Naive thymus-derived CD8-positive, alpha-beta T cell (primary cell): ENCODE measurements around the gene PRKAA2. TPM values are rescaled to one million over a fixed set of nuclear protein-coding genes. Genes with fewer than 3 reads are reported as not detected.

ENCODE experiments used
- ATAC-seq, 2 donors: fragments of 150-1000 bp; cut with Tn5 transposase in 1 of 2; sonication (Bioruptor Pico), chemical (Tn5 transposase) in 1 of 2; 1 replicate in 1 of 2; 2 replicates in 1 of 2; pipeline ENCODE4 v1.10.0; 2021; ENCODE audit warnings: mild to moderate bottlenecking in 2 of 2, moderate library complexity in 2 of 2
- POLR2A ChIA-PET: fragments of 350-600 bp; sonication (Branson Sonifier 250); formaldehyde crosslinking; loops from one replicate; lab custom pipeline; 2021; ENCODE audit warnings: antibody characterized with exemption; lab: Charles Lee
- DNase-seq, 10 donors: peaks; one replicate each; pipeline versions ENCODE4 v3.0.0 to v3.0.0-alpha.2; 2020 to 2022
- H3K27ac Mint-ChIP-seq, 10 donors: one replicate each; pipeline ENCODE4 v1.8.0; 2020 to 2022; ENCODE audit warnings: mild to moderate bottlenecking in 10 of 10, mixed read lengths in 10 of 10, moderate library complexity in 4 of 10, inconsistent platforms in 1 of 10
- H3K27me3 Mint-ChIP-seq, 5 donors: one replicate each; pipeline ENCODE4 v1.8.0; 2021 to 2022; ENCODE audit warnings: mixed read lengths in 5 of 5
- H3K36me3 Mint-ChIP-seq, 3 donors: one replicate each; pipeline ENCODE4 v1.8.0; 2020 to 2022; ENCODE audit warnings: mixed read lengths in 3 of 3, mild to moderate bottlenecking in 2 of 3, inconsistent platforms in 1 of 3
- H3K4me1 Mint-ChIP-seq, 4 donors: one replicate each; pipeline ENCODE4 v1.8.0; 2021 to 2022; ENCODE audit warnings: mixed read lengths in 4 of 4
- H3K4me3 Mint-ChIP-seq, 10 donors: one replicate each; pipeline ENCODE4 v1.8.0; 2020 to 2022; ENCODE audit warnings: mild to moderate bottlenecking in 10 of 10, mixed read lengths in 10 of 10, moderate library complexity in 6 of 10, inconsistent platforms in 1 of 10
- H3K9me3 Mint-ChIP-seq, 9 donors: one replicate each; pipeline ENCODE4 v1.8.0; 2020 to 2022; ENCODE audit warnings: mixed read lengths in 9 of 9, mild to moderate bottlenecking in 3 of 9, inconsistent platforms in 1 of 9, moderate library complexity in 1 of 9
- polyA plus RNA-seq, 3 donors: library from polyadenylated mRNA; unstranded; fragments of 300-500 nt; fragmentation: Illumina TruSeq; gene quantifications; one replicate each; pipeline ENCODE4 v1.2.3, GENCODE V29; 2021
- total RNA-seq, 8 experiments: library from RNA in 2 of 8; stranded (reverse) in 2 of 8; gene quantifications; one replicate each; pipeline ENCODE4 v1.2.3 and lab custom pipeline; 2021 to 2026

Gene PRKAA2
- total and polyA plus RNA-seq, 5 experiments from 2014 or later = not detected

DNA sequence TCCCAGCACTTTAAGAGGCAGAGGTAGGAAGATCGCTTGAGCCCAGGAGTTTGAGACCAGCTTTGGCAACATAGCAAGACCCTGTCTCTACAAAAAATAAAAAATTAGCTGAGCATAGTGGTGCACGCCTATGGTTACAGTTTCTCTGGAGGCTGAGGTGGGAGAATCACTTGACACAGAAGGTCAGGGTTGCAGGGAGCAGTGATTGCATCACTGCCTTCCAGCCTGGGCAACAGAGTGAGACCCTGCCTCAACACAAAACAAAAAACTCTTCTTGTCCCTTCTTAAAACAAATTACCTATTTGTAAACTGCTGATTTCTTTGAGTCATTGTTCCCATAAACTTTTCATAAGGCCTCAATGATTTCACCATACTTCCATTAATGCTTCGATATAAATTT, 18.7 kb downstream of the PRKAA2 start:
- ATAC-seq (no peak), DNase-seq (no peak)
- Mint-ChIP-seq H3K27me3 (peaks cover 5 to 14% (median 11%) of the 10 kb centered on the region in 5 donors), H3K4me3 (no peak overlapping the region), H3K9me3 (peaks cover 0 to 4% (median 0%) of the 10 kb centered on the region in 9 donors), H3K4me1 (no peaks in the 10 kb centered on the region), H3K36me3 (no peaks in the 10 kb centered on the region), H3K27ac (no peak overlapping the region)
- POLR2A ChIA-PET = no interaction called here

DNA sequence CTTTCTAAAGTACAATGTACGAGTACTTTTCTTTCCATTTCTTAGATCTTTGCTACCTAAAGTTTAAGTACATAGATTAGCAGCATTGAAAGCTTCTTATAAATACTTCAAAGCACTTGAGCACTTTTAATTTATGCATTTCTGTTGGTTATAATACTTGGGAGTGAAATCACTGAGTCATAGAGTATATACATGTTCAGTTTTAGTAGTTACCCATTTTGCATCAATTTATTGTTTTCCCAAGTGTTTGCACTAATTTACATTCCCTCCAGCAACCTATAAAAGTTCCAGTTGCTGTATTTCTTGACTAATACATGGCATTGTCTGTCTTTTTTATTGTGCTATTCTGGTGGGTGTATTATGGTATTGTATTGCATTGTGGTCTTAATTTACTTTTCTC, 20.3 kb downstream of the PRKAA2 start:
- H3K36me3 Mint-ChIP-seq = no peaks in the 10 kb centered on the region
- no peak overlapping the region for H3K4me3 Mint-ChIP-seq
- no peak for ATAC-seq
- H3K9me3 Mint-ChIP-seq = peaks cover 0 to under 1% (median 0%) of the 10 kb centered on the region in 9 donors
- DNase-seq = no peak
- H3K4me1 Mint-ChIP-seq = no peaks in the 10 kb centered on the region
- H3K27me3 Mint-ChIP-seq = peaks cover 5 to 23% (median 11%) of the 10 kb centered on the region in 5 donors
- POLR2A ChIA-PET = no interaction called here
- no peak overlapping the region for H3K27ac Mint-ChIP-seq

DNA sequence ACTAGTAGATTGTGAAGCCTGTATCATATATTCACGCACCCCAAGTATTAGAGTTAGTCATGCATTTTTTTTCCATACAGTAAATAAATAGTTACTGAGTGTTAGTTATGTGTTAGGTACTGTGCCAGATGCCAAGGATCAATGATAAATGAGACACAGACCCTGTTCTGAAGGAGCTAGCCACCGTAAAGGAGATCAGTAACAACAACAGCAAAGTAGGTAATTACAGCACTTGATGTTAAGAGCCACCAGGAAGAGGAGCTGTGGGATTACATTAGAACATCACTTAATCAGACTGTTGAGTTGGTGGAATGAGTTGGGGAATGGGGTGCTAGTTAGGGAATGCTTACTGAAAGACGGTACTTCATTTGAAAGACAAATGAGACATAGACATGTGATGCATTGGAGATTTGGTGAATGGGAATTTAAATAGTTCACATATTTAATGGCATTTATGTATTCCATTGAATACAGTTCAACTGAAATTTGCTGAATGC, 21.0 kb downstream of the PRKAA2 start:
- POLR2A ChIA-PET = no interaction called here
- Mint-ChIP-seq H3K27ac (no peak overlapping the region), H3K27me3 (peaks cover 5 to 30% (median 9%) of the 10 kb centered on the region in 5 donors), H3K4me3 (no peak overlapping the region), H3K36me3 (no peaks in the 10 kb centered on the region), H3K9me3 (no peaks in the 10 kb centered on the region), H3K4me1 (no peaks in the 10 kb centered on the region)
- ATAC-seq (no peak), DNase-seq (no peak)

DNA sequence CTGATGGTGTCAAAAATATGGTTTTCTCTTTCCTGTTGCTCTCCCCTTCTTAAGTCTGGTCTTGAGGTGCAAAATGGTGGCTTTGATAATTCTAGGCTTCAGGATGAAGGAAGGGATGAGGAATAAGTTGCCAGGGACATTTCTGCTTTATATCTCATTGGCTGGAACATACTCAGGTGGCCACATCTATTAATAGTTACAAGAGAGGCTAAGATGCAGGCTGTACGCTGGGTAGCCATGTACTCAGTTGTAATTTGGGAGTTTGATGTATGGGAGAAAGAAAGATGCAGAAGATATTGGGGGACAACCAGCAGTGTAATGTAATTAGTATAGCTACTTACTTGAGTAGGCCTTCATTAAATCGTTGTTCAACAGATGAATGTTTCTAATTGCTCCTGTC, 25.2 kb downstream of the PRKAA2 start:
- H3K4me1 Mint-ChIP-seq = no peaks in the 10 kb centered on the region
- no peak overlapping the region for H3K4me3 Mint-ChIP-seq
- no peaks in the 10 kb centered on the region for H3K9me3 Mint-ChIP-seq
- H3K36me3 Mint-ChIP-seq = no peaks in the 10 kb centered on the region
- H3K27me3 Mint-ChIP-seq = peaks cover 9 to 44% (median 18%) of the 10 kb centered on the region in 5 donors
- POLR2A ChIA-PET = no interaction called here
- ATAC-seq (no peak), DNase-seq (no peak)
- no peak overlapping the region for H3K27ac Mint-ChIP-seq

DNA sequence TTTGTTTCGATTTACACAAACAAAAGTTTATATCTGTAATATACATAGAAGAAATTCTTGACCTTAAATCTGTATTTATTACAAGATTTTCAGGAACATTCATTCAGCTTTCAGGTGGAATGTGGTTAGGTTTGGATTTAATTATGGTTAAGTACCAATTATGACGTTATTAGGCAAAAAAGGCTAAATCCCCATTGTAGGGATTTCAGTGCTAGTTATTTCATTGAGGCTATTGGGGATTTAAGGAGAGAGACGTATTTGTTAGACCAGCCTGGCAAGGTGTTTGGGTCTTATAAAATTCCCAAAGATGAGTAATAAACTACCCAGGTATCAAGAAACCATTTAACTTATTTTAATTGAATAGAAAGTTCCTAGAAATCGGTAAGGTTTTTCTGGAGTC, 26.0 kb downstream of the PRKAA2 start:
- POLR2A ChIA-PET = no interaction called here
- Mint-ChIP-seq H3K36me3 (no peaks in the 10 kb centered on the region), H3K4me3 (no peak overlapping the region), H3K9me3 (no peaks in the 10 kb centered on the region), H3K4me1 (no peaks in the 10 kb centered on the region), H3K27me3 (peaks cover 9 to 36% (median 15%) of the 10 kb centered on the region in 5 donors), H3K27ac (no peak overlapping the region)
- ATAC-seq (no peak), DNase-seq (no peak)

DNA sequence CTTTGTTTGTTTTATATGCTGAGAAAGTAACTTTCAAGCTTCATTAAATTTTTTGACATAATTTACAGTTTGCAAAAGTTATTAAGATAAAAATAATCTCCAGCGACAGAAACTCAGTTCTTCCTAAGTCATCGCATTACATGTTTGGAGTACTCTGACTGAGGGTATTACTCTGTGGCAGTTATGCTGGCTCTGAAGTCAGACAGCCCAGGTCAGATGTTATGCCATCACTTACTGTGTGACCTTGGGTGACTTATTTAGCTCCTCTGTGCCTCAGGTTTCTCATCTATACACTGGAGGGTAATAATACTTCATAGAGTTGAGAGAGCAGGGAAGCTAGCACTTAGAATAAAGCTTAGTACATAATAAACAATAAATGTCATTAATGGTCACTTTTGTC, 26.4 kb downstream of the PRKAA2 start:
- Mint-ChIP-seq H3K9me3 (no peaks in the 10 kb centered on the region), H3K4me1 (no peaks in the 10 kb centered on the region), H3K27ac (no peak overlapping the region), H3K36me3 (no peaks in the 10 kb centered on the region), H3K27me3 (peaks cover 6 to 32% (median 11%) of the 10 kb centered on the region in 5 donors), H3K4me3 (no peak overlapping the region)
- DNase-seq (no peak), ATAC-seq (no peak)
- POLR2A ChIA-PET = no interaction called here

DNA sequence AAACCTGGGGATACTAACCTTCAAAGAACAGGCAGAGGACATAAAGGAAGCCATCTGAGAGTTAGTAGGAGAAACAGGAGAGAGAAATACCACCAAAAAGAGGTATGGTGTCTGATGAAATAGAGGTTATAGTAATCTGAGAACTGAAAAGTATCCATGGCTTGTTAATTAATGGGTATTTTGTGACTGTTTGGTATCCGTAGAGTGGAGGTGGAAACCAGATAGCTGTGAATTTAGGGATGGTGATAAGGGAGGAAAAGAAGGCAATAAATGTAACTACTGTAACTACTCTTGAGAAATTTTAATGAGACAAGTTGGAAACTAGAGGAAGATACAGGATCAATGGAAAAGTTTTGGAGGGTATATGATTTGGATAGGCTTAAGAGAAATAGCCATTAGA, 27.5 kb downstream of the PRKAA2 start:
- Mint-ChIP-seq H3K27me3 (peaks cover 6 to 32% (median 11%) of the 10 kb centered on the region in 5 donors), H3K4me1 (no peaks in the 10 kb centered on the region), H3K9me3 (no peaks in the 10 kb centered on the region), H3K4me3 (no peak overlapping the region), H3K27ac (no peak overlapping the region), H3K36me3 (no peaks in the 10 kb centered on the region)
- no peak for ATAC-seq
- POLR2A ChIA-PET = no interaction called here
- DNase-seq = no peak

DNA sequence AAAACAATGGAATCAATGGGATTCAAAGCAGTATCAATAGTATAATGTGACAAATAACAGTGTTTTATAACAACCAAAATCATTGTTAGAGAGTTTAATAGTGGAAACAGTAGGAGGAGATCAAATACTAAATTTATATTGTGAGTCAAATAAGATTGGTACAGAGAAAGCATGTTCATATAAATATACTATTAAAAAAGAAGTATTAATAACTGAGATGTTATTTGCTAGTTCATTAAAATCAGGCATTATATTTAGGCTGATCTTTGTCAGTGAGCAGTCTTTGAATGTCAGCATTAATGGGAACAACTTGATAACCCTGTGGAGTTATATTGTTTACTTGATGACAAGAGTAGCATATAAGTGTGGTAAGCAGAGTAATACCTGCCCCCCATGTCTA, 30.6 kb downstream of the PRKAA2 start:
- Mint-ChIP-seq H3K27me3 (peaks cover 5 to 20% (median 11%) of the 10 kb centered on the region in 5 donors), H3K27ac (no peak overlapping the region), H3K4me1 (no peaks in the 10 kb centered on the region), H3K36me3 (no peaks in the 10 kb centered on the region), H3K9me3 (peaks cover 0 to 4% (median 0%) of the 10 kb centered on the region in 9 donors), H3K4me3 (no peak overlapping the region)
- ATAC-seq (no peak), DNase-seq (no peak)
- POLR2A ChIA-PET = no interaction called here

DNA sequence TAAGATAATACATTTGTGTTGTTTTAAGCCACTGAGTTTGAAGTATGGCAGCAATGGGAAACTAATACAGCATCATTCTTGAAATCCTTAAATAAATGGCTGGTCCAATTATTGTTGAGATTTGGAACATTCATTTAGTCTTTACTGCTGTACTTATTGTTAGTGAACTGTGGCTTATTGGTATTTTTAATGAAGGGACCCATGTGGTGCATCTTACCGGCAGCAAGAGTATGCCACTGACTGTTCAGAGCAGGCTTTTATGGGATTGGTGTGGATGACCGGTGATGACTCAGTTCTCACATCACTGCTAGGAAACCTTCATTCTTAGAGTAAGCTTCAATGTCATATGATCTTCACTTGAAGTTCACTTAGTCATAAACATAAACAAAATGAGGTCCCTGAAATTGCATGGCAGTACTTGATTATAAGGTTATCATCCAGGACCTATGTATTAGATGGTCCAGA, 31.5 kb downstream of the PRKAA2 start:
- Mint-ChIP-seq H3K4me1 (no peaks in the 10 kb centered on the region), H3K27ac (no peak overlapping the region), H3K27me3 (peaks cover 5 to 12% (median 11%) of the 10 kb centered on the region in 5 donors), H3K9me3 (peaks cover 0 to 4% (median 0%) of the 10 kb centered on the region in 9 donors), H3K36me3 (no peaks in the 10 kb centered on the region), H3K4me3 (no peak overlapping the region)
- ATAC-seq (no peak), DNase-seq (no peak)
- POLR2A ChIA-PET = no interaction called here

DNA sequence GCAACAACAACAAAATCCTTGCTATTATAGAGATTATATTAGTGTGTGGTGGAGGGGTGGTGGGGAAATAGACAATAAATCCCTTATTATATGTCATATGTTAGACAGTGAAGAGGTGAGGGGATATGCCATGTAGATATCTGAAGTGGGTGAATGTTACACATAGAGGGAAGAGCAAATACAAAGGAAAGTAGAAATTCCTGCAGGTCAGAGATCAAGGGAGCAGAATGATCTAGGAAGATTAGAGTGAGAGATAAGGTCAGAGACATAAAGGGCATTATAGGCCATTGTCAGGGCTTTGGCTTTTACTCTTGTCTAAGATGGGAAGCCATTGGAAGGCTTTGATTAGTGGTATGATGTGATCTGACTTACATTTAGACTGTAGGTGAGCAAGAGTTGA, 38.5 kb downstream of the PRKAA2 start:
- DNase-seq (no peak), ATAC-seq (no peak)
- Mint-ChIP-seq H3K9me3 (peaks cover 0 to 8% (median 0%) of the 10 kb centered on the region in 9 donors), H3K27ac (no peak overlapping the region), H3K36me3 (no peaks in the 10 kb centered on the region), H3K4me1 (no peaks in the 10 kb centered on the region), H3K27me3 (peaks cover 0 to 3% (median 0%) of the 10 kb centered on the region in 5 donors), H3K4me3 (no peak overlapping the region)
- POLR2A ChIA-PET = no interaction called here

DNA sequence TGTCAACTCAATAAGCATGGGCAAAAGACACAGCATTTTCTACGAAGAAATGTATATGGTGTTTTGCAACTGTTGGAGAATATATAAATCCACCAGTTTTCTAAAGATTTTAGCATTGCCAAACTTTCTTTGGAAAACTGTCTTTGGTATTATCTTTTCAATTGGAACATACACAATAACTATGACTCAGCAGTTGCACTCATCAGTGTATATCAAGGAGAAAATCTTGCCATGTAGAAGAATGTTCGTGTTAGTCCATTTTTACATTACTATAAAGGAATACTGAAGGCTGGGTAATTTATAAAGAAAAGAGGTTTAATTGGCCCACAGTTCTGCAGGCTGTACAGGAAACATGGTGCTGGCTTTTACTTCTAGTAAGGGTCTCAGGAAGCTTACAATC, 41.1 kb downstream of the PRKAA2 start:
- H3K9me3 Mint-ChIP-seq = peaks cover 0 to 4% (median 0%) of the 10 kb centered on the region in 9 donors
- no peaks in the 10 kb centered on the region for H3K4me1 Mint-ChIP-seq
- H3K4me3 Mint-ChIP-seq = no peak overlapping the region
- ATAC-seq (no peak), DNase-seq (no peak)
- H3K27me3 Mint-ChIP-seq = peaks cover 0 to 5% (median 0%) of the 10 kb centered on the region in 5 donors
- no peaks in the 10 kb centered on the region for H3K36me3 Mint-ChIP-seq
- POLR2A ChIA-PET = no interaction called here
- H3K27ac Mint-ChIP-seq = no peak overlapping the region

DNA sequence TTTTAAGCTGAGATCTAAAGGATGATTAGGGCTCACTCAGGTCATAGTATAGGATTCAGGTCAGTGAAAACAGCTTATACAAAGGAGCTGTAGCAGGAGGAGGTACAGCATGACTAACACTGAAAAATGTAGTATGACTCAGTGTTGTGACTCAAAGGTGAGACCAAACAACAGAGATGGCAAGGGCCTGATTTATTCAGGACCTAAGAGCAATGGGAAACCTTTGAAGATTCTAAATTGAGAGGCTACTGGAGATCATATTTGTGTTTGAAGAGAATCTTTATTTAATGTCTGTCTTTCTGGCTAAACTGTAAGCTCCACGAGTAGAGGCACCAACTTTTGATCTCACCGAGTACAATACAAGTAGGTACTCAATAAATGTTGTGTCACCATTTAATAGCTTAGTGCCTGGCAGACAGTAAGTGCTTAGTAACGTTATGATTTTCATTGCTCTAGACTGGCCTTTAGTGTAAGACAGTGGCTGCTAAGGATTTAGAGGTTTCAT, 43.5 kb downstream of the PRKAA2 start:
- no peaks in the 10 kb centered on the region for H3K4me1 Mint-ChIP-seq
- no peak for ATAC-seq
- POLR2A ChIA-PET = no interaction called here

DNA sequence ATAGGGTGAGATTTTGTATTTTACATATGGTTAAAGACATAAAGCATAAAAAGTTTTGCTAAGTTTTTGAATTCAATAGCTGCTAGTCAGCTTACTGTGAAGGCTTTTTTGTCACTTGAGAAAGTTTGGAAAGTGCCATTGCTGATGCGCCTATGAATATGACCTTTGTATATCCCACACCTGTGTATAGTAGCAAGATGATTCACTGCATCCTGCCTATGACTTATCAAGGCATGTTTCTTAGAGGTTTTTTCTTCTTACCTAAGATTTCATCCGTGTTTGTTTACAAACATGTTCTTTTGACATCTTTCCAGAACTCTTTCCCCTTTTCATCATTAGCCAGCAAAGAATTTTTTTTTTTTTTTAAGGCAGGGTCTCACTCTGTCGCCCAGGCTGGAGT, 51.5 kb downstream of the PRKAA2 start:
- Mint-ChIP-seq H3K9me3 (peaks cover 0 to 16% (median 6%) of the 10 kb centered on the region in 9 donors), H3K27ac (no peak overlapping the region), H3K4me1 (no peaks in the 10 kb centered on the region), H3K4me3 (no peak overlapping the region), H3K27me3 (peaks cover 3 to 13% (median 7%) of the 10 kb centered on the region in 5 donors), H3K36me3 (no peaks in the 10 kb centered on the region)
- ATAC-seq (no peak), DNase-seq (no peak)
- POLR2A ChIA-PET = no interaction called here

More for the DNA sequence above, 43.5 kb downstream of the PRKAA2 start:
- Mint-ChIP-seq H3K36me3 (no peaks in the 10 kb centered on the region), H3K9me3 (peaks cover 0 to 4% (median 0%) of the 10 kb centered on the region in 9 donors), H3K27me3 (peaks cover 0 to 5% (median 0%) of the 10 kb centered on the region in 5 donors), H3K4me3 (no peak overlapping the region), H3K27ac (no peak overlapping the region)
- DNase-seq = no peak

DNA sequence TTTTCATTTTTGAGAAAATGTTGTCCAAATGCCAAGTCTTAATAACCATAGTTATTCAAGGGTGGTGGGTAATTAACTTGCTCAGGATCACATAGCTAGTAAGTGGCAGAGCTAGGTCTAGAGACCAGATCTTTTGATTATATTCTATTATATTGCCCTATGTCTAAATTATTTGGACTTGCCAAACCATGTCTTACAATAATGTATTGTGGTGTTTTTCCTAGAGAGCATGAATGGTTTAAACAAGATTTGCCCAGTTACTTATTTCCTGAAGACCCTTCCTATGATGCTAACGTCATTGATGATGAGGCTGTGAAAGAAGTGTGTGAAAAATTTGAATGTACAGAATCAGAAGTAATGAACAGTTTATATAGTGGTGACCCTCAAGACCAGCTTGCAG, 58.6 kb downstream of the PRKAA2 start:
- H3K27me3 Mint-ChIP-seq = peaks cover 5 to 38% (median 12%) of the 10 kb centered on the region in 5 donors
- POLR2A ChIA-PET = no interaction called here
- no peak overlapping the region for H3K27ac Mint-ChIP-seq
- H3K9me3 Mint-ChIP-seq = peaks cover 0 to 21% (median 7%) of the 10 kb centered on the region in 9 donors
- no peak for DNase-seq
- H3K4me1 Mint-ChIP-seq = no peaks in the 10 kb centered on the region
- ATAC-seq = no peak
- no peak overlapping the region for H3K4me3 Mint-ChIP-seq
- peaks cover 0 to 4% (median 0%) of the 10 kb centered on the region in 3 donors for H3K36me3 Mint-ChIP-seq
